Osteoblast (primary cell): Measurements from ENCODE around the gene LMX1B. TPM values are rescaled to one million over a fixed set of nuclear protein-coding genes. Genes with fewer than 3 reads are reported as not detected.

Experiments used
- DNase-seq: peaks from one replicate; pipeline ENCODE4 v3.0.0; 2011; ENCODE audit warnings: low spot score, mixed read lengths; ENCODE audit not compliant: insufficient read length; ENCODE audit errors: missing footprints
- H2AFZ ChIP-seq: 2 replicates; pipeline ENCODE4 v1.6.0; 2011; ENCODE audit warnings: mild to moderate bottlenecking, low read length
- H3K27ac ChIP-seq: 2 replicates; pipeline ENCODE4 v1.5.1; 2011; ENCODE audit warnings: mild to moderate bottlenecking, low read depth, low read length, moderate library complexity
- H3K27me3 ChIP-seq: 2 replicates; pipeline ENCODE4 v1.6.0; 2012; ENCODE audit warnings: mild to moderate bottlenecking, control low read depth, inconsistent platforms, low read length, moderate library complexity; ENCODE audit not compliant: insufficient read depth
- H3K36me3 ChIP-seq: 2 replicates; pipeline ENCODE4 v1.5.1; 2011; ENCODE audit warnings: mild to moderate bottlenecking, low read length, control low read depth, moderate library complexity; ENCODE audit not compliant: insufficient read depth
- H3K4me1 ChIP-seq: 2 replicates; pipeline ENCODE4 v1.5.1; 2011; ENCODE audit warnings: mild to moderate bottlenecking, low read length, control low read depth, moderate library complexity; ENCODE audit not compliant: insufficient read depth
- H3K4me2 ChIP-seq: 2 replicates; pipeline ENCODE4 v1.6.0; 2011; ENCODE audit warnings: mild to moderate bottlenecking, low read length; ENCODE audit not compliant: insufficient read depth
- H3K4me3 ChIP-seq: fragments of 200-600 bp; sonication (generic); 3 replicates; pipeline ENCODE4 v1.5.1; 2012; ENCODE audit warnings: mild to moderate bottlenecking, low read length, inconsistent platforms; ENCODE audit not compliant: insufficient read depth
- H3K79me2 ChIP-seq: 2 replicates; pipeline ENCODE4 v1.6.0; 2012; ENCODE audit warnings: mild to moderate bottlenecking, low read length, control low read depth, inconsistent platforms; ENCODE audit not compliant: insufficient read depth
- H3K9me3 ChIP-seq: 2 replicates; pipeline ENCODE4 v1.5.1; 2011; ENCODE audit warnings: low read depth, low read length, control low read depth
- H4K20me1 ChIP-seq: 2 replicates; pipeline ENCODE4 v1.6.0; 2012; ENCODE audit warnings: mild to moderate bottlenecking, low read length, control low read depth; ENCODE audit not compliant: insufficient read depth
- CTCF ChIP-seq: IDR thresholded peaks from 2 replicates; pipeline ENCODE4 v1.5.1; 2011; ENCODE audit warnings: mild to moderate bottlenecking, low read depth, low read length, moderate library complexity; ENCODE audit errors: extremely low read depth
- total RNA-seq: library from RNA; depleted of rRNA; stranded (reverse); fragments of >200 nt; gene quantifications from 2 replicates; pipeline ENCODE4 v1.2.3, GENCODE V29; 2012

LMX1B gene
- total RNA-seq, 1 donor = under 0.01 TPM

GRCh38 chr9:126621061-126621918 is 7.6 kb downstream of the LMX1B start:
- Histone ChIP-seq H3K79me2 (no peaks in the 10 kb centered on the region), H2AFZ (no peak overlapping the region), H3K9me3 (no peaks in the 10 kb centered on the region), H3K27me3 (peaks cover 30% of the 10 kb centered on the region), H3K36me3 (no peaks in the 10 kb centered on the region), H3K27ac (no peak overlapping the region), H3K4me2 (no peak overlapping the region), H4K20me1 (no peaks in the 10 kb centered on the region), H3K4me3 (no peak overlapping the region), H3K4me1 (no peaks in the 10 kb centered on the region)
- DNase-seq = peak; percentile 85
- TF ChIP-seq CTCF = no peak

- H4K20me1 ChIP-seq = no peaks in the 10 kb centered on the region
- H3K9me3 ChIP-seq = no peaks in the 10 kb centered on the region
- TF ChIP-seq CTCF = no peak
- peaks cover 27% of the 10 kb centered on the region for H3K27me3 ChIP-seq
- no peaks in the 10 kb centered on the region for H3K36me3 ChIP-seq
- DNase-seq = peak; percentile 89
- H3K27ac ChIP-seq = no peak overlapping the region
- no peak overlapping the region for H3K4me2 ChIP-seq
- no peaks in the 10 kb centered on the region for H3K4me1 ChIP-seq
- no peak overlapping the region for H3K4me3 ChIP-seq
- H3K79me2 ChIP-seq = no peaks in the 10 kb centered on the region
- no peak overlapping the region for H2AFZ ChIP-seq
Measured at GRCh38 chr9:126621919-126622735, 8.4 kb downstream of the LMX1B start.

GRCh38 chr9:126623314-126623666 is 9.6 kb downstream of the LMX1B start:
- Histone ChIP-seq H3K27ac (no peak overlapping the region), H3K27me3 (peaks cover 24% of the 10 kb centered on the region), H4K20me1 (no peaks in the 10 kb centered on the region), H3K36me3 (no peaks in the 10 kb centered on the region), H3K79me2 (no peaks in the 10 kb centered on the region), H3K4me1 (no peaks in the 10 kb centered on the region), H3K4me3 (no peak overlapping the region), H2AFZ (no peak overlapping the region), H3K4me2 (no peak overlapping the region), H3K9me3 (no peaks in the 10 kb centered on the region)
- peak; percentile 73 for DNase-seq
- no peak for TF ChIP-seq CTCF
